K562 (cell line): ENCODE results near the gene RPL10A. TPM values are rescaled to one million over a fixed set of nuclear protein-coding genes. Genes with fewer than 3 reads are reported as not detected.

Experiments used
- BHLHE40 ChIP-seq: IDR thresholded peaks from 2 replicates; pipeline ENCODE4 v1.6.1; 2011; ENCODE audit warnings: low read length, improper control_type of control experiment
- BRD4 ChIP-seq: fragments of 200-600 bp; sonication (generic); IDR thresholded peaks from 2 replicates; pipeline ENCODE4 v1.6.1; 2017; ENCODE audit warnings: inconsistent platforms
- HMG20B ChIP-seq: fragments of 250-450 bp; sonication (Bioruptor Pico); IDR thresholded peaks from 2 replicates; pipeline ENCODE4 v1.5.0; 2021; ENCODE audit warnings: mild to moderate bottlenecking
- ILK ChIP-seq: fragments of 450-650 bp; IDR thresholded peaks from 2 replicates; pipeline ENCODE4 v1.6.1; 2016; ENCODE audit warnings: missing genetic modification characterization, low read depth, mild to moderate bottlenecking, missing compliant biosample characterization, moderate library complexity, borderline replicate concordance
- MAFF ChIP-seq: IDR thresholded peaks from 2 replicates; pipeline ENCODE4 v1.6.1; 2012; ENCODE audit warnings: low read length, improper control_type of control experiment
- MXI1 ChIP-seq: IDR thresholded peaks from 2 replicates; pipeline ENCODE4 v1.6.1; 2011; ENCODE audit warnings: low read depth, mild to moderate bottlenecking, improper control_type of control experiment, low read length
- NCOA1 ChIP-seq: fragments of 450-650 bp; IDR thresholded peaks from 2 replicates; pipeline ENCODE4 v1.6.1; 2016; ENCODE audit warnings: low read depth
- RBM39 ChIP-seq: fragments of 200-400 bp; formaldehyde crosslinking; optimal IDR thresholded peaks from 2 replicates; pipeline ENCODE3; 2018; ENCODE audit warnings: low read depth, low read length
- U2AF1 ChIP-seq: fragments of 200-400 bp; formaldehyde crosslinking; optimal IDR thresholded peaks from 2 replicates; pipeline ENCODE3; 2017; ENCODE audit warnings: mild to moderate bottlenecking, low read depth, low read length, moderate library complexity
- ZNF217 ChIP-seq: sonication (generic); formaldehyde crosslinking; IDR thresholded peaks from 2 replicates; pipeline ENCODE4 v1.8.0; 2022; ENCODE audit warnings: mild to moderate bottlenecking, missing genetic modification reagents
- ZNF253 ChIP-seq: fragments of 250-450 bp; sonication (Bioruptor Pico); conservative IDR thresholded peaks from 2 replicates; pipeline ENCODE4 v1.6.1; 2021; ENCODE audit warnings: mild to moderate bottlenecking
- ZNF274 ChIP-seq: IDR thresholded peaks from 2 replicates; pipeline ENCODE4 v1.6.1; 2011; ENCODE audit warnings: low read depth, mild to moderate bottlenecking, low read length, moderate library complexity, borderline replicate concordance
- polyA plus RNA-seq, 8 experiments: library from polyadenylated mRNA; depleted of rRNA in 4 of 8; stranded (reverse) in 5 of 8; unstranded in 3 of 8; fragments of >200 nt; fragmentation: Nextera tagmentation in 2 of 8; fragmentation: Illumina TruSeq in 1 of 8; extraction: Ambion mirVana in 2 of 8; extraction: Trizol in 1 of 8; gene quantifications; 2 replicates each; pipeline versions ENCODE4 v1.2.1 to v1.2.3, GENCODE V29; 2011 to 2014; ENCODE audit warnings: inconsistent platforms in 1 of 8, missing spikeins in 1 of 8
- total RNA-seq, 7 experiments: library from RNA; depleted of rRNA in 6 of 7; stranded (reverse); fragments of >200 nt in 6 of 7; fragmentation: Illumina TruSeq in 2 of 7; extraction: Trizol in 2 of 7; gene quantifications; 2 replicates each; pipeline versions ENCODE4 v1.2.1 to v1.2.3, GENCODE V29; 2011 to 2021; ENCODE audit warnings: low replicate concordance in 1 of 7
- TF ChIP-seq, protein P1 (sequence below): fragments of 250-450 bp; sonication (Bioruptor Pico); IDR thresholded peaks from 2 replicates; pipeline ENCODE4 v1.5.0; 2021
- TF ChIP-seq, protein P2 (sequence below): IDR thresholded peaks from 3 replicates; pipeline ENCODE4 v1.6.1; 2011; ENCODE audit warnings: borderline replicate concordance, mild to moderate bottlenecking; ENCODE audit not compliant: insufficient read length, insufficient read depth
- TF ChIP-seq, protein P3 (sequence below): fragments of 150-350 bp; IDR thresholded peaks from 2 replicates; pipeline ENCODE4 v1.6.1; 2014; ENCODE audit warnings: low read depth, mild to moderate bottlenecking, low read length, borderline replicate concordance
- TF ChIP-seq, protein P4 (sequence below): fragments of 450-650 bp; IDR thresholded peaks from 2 replicates; pipeline ENCODE4 v1.6.1; 2018; ENCODE audit not compliant: partially characterized antibody

RPL10A gene
- total and polyA plus RNA-seq, 9 of the 15 experiments (the other 6 are each of a cell fraction or from before 2014, with no cell fraction given) = 1,589 to 3,237 (median 2,116) TPM

DNA sequence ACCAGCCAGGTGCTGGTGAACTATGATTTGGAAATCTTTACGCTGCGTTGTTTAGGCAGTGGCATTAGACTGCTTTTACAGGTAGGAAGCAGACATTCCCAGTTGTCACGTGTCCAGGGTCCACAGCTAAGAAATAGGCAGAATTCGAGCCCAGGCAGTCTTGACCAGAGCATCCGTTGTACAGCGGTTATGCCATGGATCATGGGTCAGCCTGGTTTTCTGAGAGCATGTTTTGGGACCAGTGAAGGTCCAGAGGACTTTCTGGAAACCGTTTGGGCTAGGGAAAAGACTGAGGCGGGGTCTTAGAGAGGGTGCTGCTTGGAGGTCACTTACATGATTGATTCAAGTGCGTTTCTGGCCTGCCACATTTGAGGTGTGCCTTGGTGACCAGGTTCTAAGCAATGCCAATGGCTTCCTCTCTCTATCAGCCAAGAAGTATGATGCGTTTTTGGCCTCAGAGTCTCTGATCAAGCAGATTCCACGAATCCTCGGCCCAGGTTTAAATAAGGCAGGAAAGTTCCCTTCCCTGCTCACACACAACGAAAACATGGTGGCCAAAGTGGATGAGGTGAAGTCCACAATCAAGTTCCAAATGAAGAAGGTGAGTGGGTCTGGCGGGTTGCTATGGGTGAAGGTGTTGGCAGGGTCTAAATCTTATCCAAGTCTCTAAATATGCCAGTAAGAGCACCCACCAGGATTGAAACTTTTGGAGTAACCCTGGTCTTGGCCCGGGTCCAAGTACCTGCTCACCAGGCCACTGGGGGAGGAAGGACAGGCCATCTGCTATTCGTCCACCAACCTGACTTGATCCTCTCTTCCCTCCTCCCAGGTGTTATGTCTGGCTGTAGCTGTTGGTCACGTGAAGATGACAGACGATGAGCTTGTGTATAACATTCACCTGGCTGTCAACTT lies 1.8 kb downstream of the RPL10A start (continued):
- TF ChIP-seq, protein P1, sequence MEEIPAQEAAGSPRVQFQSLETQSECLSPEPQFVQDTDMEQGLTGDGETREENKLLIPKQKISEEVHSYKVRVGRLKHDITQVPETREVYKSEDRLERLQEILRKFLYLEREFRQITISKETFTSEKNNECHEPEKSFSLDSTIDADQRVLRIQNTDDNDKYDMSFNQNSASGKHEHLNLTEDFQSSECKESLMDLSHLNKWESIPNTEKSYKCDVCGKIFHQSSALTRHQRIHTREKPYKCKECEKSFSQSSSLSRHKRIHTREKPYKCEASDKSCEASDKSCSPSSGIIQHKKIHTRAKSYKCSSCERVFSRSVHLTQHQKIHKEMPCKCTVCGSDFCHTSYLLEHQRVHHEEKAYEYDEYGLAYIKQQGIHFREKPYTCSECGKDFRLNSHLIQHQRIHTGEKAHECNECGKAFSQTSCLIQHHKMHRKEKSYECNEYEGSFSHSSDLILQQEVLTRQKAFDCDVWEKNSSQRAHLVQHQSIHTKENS = no peak
- no peak for TF ChIP-seq ZNF274
- TF ChIP-seq, protein P2, sequence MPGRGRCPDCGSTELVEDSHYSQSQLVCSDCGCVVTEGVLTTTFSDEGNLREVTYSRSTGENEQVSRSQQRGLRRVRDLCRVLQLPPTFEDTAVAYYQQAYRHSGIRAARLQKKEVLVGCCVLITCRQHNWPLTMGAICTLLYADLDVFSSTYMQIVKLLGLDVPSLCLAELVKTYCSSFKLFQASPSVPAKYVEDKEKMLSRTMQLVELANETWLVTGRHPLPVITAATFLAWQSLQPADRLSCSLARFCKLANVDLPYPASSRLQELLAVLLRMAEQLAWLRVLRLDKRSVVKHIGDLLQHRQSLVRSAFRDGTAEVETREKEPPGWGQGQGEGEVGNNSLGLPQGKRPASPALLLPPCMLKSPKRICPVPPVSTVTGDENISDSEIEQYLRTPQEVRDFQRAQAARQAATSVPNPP = no peak
- TF ChIP-seq ILK = no peak
- TF ChIP-seq U2AF1 = no peak
- TF ChIP-seq HMG20B (CRISPR knock-in tag) = no peak
- TF ChIP-seq, protein P3, sequence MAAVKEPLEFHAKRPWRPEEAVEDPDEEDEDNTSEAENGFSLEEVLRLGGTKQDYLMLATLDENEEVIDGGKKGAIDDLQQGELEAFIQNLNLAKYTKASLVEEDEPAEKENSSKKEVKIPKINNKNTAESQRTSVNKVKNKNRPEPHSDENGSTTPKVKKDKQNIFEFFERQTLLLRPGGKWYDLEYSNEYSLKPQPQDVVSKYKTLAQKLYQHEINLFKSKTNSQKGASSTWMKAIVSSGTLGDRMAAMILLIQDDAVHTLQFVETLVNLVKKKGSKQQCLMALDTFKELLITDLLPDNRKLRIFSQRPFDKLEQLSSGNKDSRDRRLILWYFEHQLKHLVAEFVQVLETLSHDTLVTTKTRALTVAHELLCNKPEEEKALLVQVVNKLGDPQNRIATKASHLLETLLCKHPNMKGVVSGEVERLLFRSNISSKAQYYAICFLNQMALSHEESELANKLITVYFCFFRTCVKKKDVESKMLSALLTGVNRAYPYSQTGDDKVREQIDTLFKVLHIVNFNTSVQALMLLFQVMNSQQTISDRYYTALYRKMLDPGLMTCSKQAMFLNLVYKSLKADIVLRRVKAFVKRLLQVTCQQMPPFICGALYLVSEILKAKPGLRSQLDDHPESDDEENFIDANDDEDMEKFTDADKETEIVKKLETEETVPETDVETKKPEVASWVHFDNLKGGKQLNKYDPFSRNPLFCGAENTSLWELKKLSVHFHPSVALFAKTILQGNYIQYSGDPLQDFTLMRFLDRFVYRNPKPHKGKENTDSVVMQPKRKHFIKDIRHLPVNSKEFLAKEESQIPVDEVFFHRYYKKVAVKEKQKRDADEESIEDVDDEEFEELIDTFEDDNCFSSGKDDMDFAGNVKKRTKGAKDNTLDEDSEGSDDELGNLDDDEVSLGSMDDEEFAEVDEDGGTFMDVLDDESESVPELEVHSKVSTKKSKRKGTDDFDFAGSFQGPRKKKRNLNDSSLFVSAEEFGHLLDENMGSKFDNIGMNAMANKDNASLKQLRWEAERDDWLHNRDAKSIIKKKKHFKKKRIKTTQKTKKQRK = no peak
- TF ChIP-seq NCOA1 = no peak
- TF ChIP-seq RBM39 = peak; percentile 27
- TF ChIP-seq MXI1 = peak; percentile 54; the same call in 1 of the 2 replicates
- no peak for TF ChIP-seq MAFF
- TF ChIP-seq, protein P4, sequence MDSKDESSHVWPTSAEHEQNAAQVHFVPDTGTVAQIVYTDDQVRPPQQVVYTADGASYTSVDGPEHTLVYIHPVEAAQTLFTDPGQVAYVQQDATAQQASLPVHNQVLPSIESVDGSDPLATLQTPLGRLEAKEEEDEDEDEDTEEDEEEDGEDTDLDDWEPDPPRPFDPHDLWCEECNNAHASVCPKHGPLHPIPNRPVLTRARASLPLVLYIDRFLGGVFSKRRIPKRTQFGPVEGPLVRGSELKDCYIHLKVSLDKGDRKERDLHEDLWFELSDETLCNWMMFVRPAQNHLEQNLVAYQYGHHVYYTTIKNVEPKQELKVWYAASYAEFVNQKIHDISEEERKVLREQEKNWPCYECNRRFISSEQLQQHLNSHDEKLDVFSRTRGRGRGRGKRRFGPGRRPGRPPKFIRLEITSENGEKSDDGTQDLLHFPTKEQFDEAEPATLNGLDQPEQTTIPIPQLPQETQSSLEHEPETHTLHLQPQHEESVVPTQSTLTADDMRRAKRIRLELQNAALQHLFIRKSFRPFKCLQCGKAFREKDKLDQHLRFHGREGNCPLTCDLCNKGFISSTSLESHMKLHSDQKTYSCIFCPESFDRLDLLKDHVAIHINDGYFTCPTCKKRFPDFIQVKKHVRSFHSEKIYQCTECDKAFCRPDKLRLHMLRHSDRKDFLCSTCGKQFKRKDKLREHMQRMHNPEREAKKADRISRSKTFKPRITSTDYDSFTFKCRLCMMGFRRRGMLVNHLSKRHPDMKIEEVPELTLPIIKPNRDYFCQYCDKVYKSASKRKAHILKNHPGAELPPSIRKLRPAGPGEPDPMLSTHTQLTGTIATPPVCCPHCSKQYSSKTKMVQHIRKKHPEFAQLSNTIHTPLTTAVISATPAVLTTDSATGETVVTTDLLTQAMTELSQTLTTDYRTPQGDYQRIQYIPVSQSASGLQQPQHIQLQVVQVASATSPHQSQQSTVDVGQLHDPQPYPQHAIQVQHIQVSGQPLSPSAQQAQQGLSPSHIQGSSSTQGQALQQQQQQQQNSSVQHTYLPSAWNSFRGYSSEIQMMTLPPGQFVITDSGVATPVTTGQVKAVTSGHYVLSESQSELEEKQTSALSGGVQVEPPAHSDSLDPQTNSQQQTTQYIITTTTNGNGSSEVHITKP = peak; percentile 14
- TF ChIP-seq BRD4 = no peak
- no peak for TF ChIP-seq ZNF217 (CRISPR knock-in tag)
- peak; percentile 11; the same call in 1 of the 2 replicates for TF ChIP-seq BHLHE40
- TF ChIP-seq ZNF253 (CRISPR knock-in tag) = 0 out of 2 replicates have a peak, but pooled peaks have one; percentile 57
